Transverse colon (tissue), 4 donors: ENCODE results near the gene BRPF3. TPM values are rescaled to one million over a fixed set of nuclear protein-coding genes. Genes with fewer than 3 reads are reported as not detected.

Source experiments
- DNase-seq: peaks from one replicate; pipeline ENCODE4 v3.0.0-alpha.2; 2019
- H3K27ac ChIP-seq, 4 donors: fragments of 200-600 bp; sonication (generic); 2 replicates each; pipeline ENCODE4 v1.5.1; 2016 to 2018; ENCODE audit warnings: inconsistent platforms in 4 of 4
- H3K27me3 ChIP-seq: fragments of 200-600 bp; sonication (generic); 2 replicates; pipeline ENCODE4 v1.5.1; 2017; ENCODE audit warnings: inconsistent platforms
- H3K36me3 ChIP-seq, 4 donors: fragments of 200-600 bp; sonication (generic); 2 replicates each; pipeline ENCODE4 v1.5.1; 2017 to 2019; ENCODE audit warnings: inconsistent platforms in 4 of 4
- H3K4me1 ChIP-seq, 4 donors: fragments of 200-600 bp; sonication (generic); 2 replicates each; pipeline ENCODE4 v1.5.1; 2017 to 2020; ENCODE audit warnings: inconsistent platforms in 4 of 4
- H3K4me3 ChIP-seq, 4 donors: fragments of 200-600 bp; sonication (generic); 1 replicate in 1 of 4; 2 replicates in 3 of 4; pipeline versions ENCODE4 v1.5.1 to v1.6.1; 2017 to 2019; ENCODE audit warnings: inconsistent platforms in 4 of 4
- H3K9me3 ChIP-seq, 2 donors: fragments of 200-600 bp; sonication (generic); 2 replicates each; pipeline ENCODE4 v1.5.1; 2017 to 2019; ENCODE audit warnings: inconsistent platforms in 2 of 2
- CTCF ChIP-seq, 5 experiments: fragments of 200-600 bp in 3 of 5; fragments of 450-650 bp in 2 of 5; sonication (generic) in 3 of 5; IDR thresholded peaks; 1 replicate in 2 of 5; 2 replicates in 3 of 5; pipeline ENCODE4 v1.5.1; 2016 to 2017; ENCODE audit warnings: antibody characterized with exemption in 5 of 5, inconsistent platforms in 3 of 5, mild to moderate bottlenecking in 2 of 5, moderate library complexity in 1 of 5
- EP300 ChIP-seq: sonication (generic); formaldehyde crosslinking; IDR thresholded peaks from one replicate; pipeline ENCODE4 v1.6.1; 2017; ENCODE audit warnings: antibody characterized with exemption, low read depth
- POLR2A ChIP-seq: fragments of 450-650 bp; IDR thresholded peaks from one replicate; pipeline ENCODE4 v1.6.1; 2016; ENCODE audit warnings: antibody characterized with exemption, mild to moderate bottlenecking, moderate library complexity
- POLR2AphosphoS5 ChIP-seq, 3 donors: sonication (generic); formaldehyde crosslinking; IDR thresholded peaks; one replicate each; pipeline ENCODE4 v1.6.1; 2016; ENCODE audit warnings: antibody characterized with exemption in 3 of 3
- WGBS, 2 donors: methylation state at CpG; one replicate each; pipeline ENCODE4 v1.1.5; 2018; ENCODE audit warnings: low coverage in 1 of 2; 5-methylcytosine and 5-hydroxymethylcytosine counted together
- in situ Hi-C, 4 donors: fragments of 200-750 bp; cut with MboI; loops; one replicate each; pipeline versions ENCODE4 v1.15.0 to v1.15.1; 2017; ENCODE audit warnings: low sequenced_read_pairs in 3 of 4, low pct_ligation_motif_present in 1 of 4, low pct_unique_long_range_greater_than_20kb in 1 of 4
- intact Hi-C: fragments of 100-400 bp; cut with DNase I; formaldehyde crosslinking; loops from one replicate; pipeline ENCODE4 v1.15.1; 2023; ENCODE audit warnings: low total_unique reads
- total RNA-seq, 4 donors: library from RNA; depleted of rRNA; stranded (reverse); fragments of >200 nt; gene quantifications; one replicate each; pipeline ENCODE4 v1.1.0, GENCODE V29; 2016

The BRPF3 gene
- total RNA-seq, 4 donors from 2014 or later, result 74.8 to 209 (median 90.6) TPM

DNA sequence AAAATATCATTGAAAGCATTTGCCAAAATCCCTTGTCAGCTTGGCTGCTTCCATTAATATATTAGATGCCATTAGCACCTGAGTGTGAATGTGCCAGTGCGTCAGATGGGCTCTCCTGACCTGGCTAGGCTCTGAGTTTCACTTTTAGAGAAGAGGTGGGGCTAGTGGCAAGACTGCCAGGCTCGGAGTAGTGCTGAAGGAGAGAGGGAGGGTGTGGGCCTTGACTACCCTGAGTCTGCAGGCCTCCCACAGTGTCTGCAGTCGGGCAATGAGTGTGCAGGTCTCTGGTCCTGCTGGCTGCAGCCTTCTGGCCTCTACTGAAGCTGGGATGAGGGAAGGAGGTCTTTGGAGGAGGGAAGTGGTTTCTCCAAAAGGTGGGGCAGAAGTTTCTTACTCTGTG is 38.8 kb downstream of the BRPF3 start:
- intact Hi-C loops (no loop called here), in situ Hi-C loops (no loop called here)
- H3K4me3 ChIP-seq, result no peak overlapping the region
- WGBS, 2 donors, result 39 to 40% methylated on average over 1 to 3 of the region's 3 CpGs
- H3K36me3 ChIP-seq, result peaks cover 0 to 17% (median 6%) of the 10 kb centered on the region in 4 donors
- H3K27ac ChIP-seq, result no peak overlapping the region
- TF ChIP-seq POLR2AphosphoS5 (IDR thresholded peaks at IDR 0.05) (no peak), POLR2A (no peak), CTCF (IDR thresholded peaks at IDR 0.05) (no peak), EP300 (no peak)
- DNase-seq, result no peak
- peaks cover 0 to 4% (median 0%) of the 10 kb centered on the region in 4 donors for H3K4me1 ChIP-seq
- no peaks in the 10 kb centered on the region for H3K9me3 ChIP-seq
- H3K27me3 ChIP-seq, result no peaks in the 10 kb centered on the region

- intact Hi-C loops, result no loop called here
- WGBS, 2 donors, result 78 to 95% methylated on average over 3 to 17 of the region's 17 CpGs
- Histone ChIP-seq H3K9me3 (no peaks in the 10 kb centered on the region), H3K36me3 (peaks cover 0 to 12% (median 3%) of the 10 kb centered on the region in 4 donors), H3K27me3 (no peaks in the 10 kb centered on the region), H3K27ac (no peak overlapping the region), H3K4me1 (peaks cover 0 to 4% (median 0%) of the 10 kb centered on the region in 4 donors), H3K4me3 (no peak overlapping the region)
- DNase-seq, result no peak
- TF ChIP-seq POLR2AphosphoS5 (IDR thresholded peaks at IDR 0.05) (no peak), EP300 (no peak), POLR2A (no peak)
- in situ Hi-C loops, result no loop called here
Measured at GRCh38 chr6:36235862-36236261, 39.3 kb downstream of the BRPF3 start.

DNA sequence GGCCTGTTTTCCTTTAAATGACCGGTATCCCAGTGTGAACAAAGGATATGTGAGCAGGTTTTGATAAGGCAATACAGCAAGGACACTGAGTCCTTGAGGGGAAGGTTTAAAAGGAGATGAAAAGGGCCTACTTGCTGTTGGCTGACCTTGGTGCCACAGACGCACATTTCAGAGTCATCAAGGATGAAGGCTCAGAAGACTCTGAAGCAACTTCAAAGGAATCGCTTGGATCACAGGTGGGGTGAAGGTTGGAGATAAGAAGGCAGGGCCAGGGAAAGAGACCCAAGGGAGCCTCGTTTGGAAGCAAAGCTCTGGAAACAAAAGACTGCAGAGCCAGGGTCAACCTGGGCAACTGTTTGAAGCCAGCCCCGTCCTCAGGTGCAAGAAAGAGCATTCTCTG is 43.2 kb downstream of the BRPF3 start:
- Histone ChIP-seq H3K4me1 (no peaks in the 10 kb centered on the region), H3K27ac (no peak overlapping the region), H3K4me3 (no peak overlapping the region), H3K36me3 (no peaks in the 10 kb centered on the region), H3K27me3 (no peaks in the 10 kb centered on the region), H3K9me3 (no peaks in the 10 kb centered on the region)
- TF ChIP-seq EP300, result no peak
- no peak for TF ChIP-seq CTCF (IDR thresholded peaks at IDR 0.05)
- no peak for TF ChIP-seq POLR2AphosphoS5 (IDR thresholded peaks at IDR 0.05)
- no peak for TF ChIP-seq POLR2A
- WGBS, 2 donors, result 74 to 82% methylated on average over 4 to 5 of the region's 5 CpGs
- intact Hi-C loops, result no loop called here
- DNase-seq, result no peak
- in situ Hi-C loops, result no loop called here

- in situ Hi-C loops, result no loop called here
Measured at GRCh38 chr6:36241728-36242127, 45.2 kb downstream of the BRPF3 start.

More at GRCh38 chr6:36241728-36242127, 45.2 kb downstream of the BRPF3 start:
- H3K27ac ChIP-seq, result no peak overlapping the region
- intact Hi-C loops, result no loop called here
- no peaks in the 10 kb centered on the region for H3K9me3 ChIP-seq
- WGBS, 2 donors, result 40 to 47% methylated on average over 1 to 10 of the region's 10 CpGs
- H3K4me3 ChIP-seq, result no peak overlapping the region
- TF ChIP-seq CTCF (IDR thresholded peaks at IDR 0.05) (no peak), POLR2A (no peak), EP300 (no peak), POLR2AphosphoS5 (IDR thresholded peaks at IDR 0.05) (no peak)
- peaks cover 0 to 13% (median under 1%) of the 10 kb centered on the region in 4 donors for H3K4me1 ChIP-seq
- DNase-seq, result no peak
- no peaks in the 10 kb centered on the region for H3K36me3 ChIP-seq
- no peaks in the 10 kb centered on the region for H3K27me3 ChIP-seq
